Activated T-cell treated with anti-CD3 and anti-CD28 coated beads, Interleukin-2, amount 50 U/mL, for 48 hours (primary cell): Measurements from ENCODE around the gene OR9A2.
"Not testable (repeated sequence)": the region's sequence is repeated elsewhere in the genome, so short reads cannot be mapped to it uniquely, and the experiment has no call there.

Experiments
- DNase-seq, 2 experiments: peaks; one replicate each; pipeline ENCODE4 v3.0.0-alpha.2; 2020

The OR9A2 gene

DNA sequence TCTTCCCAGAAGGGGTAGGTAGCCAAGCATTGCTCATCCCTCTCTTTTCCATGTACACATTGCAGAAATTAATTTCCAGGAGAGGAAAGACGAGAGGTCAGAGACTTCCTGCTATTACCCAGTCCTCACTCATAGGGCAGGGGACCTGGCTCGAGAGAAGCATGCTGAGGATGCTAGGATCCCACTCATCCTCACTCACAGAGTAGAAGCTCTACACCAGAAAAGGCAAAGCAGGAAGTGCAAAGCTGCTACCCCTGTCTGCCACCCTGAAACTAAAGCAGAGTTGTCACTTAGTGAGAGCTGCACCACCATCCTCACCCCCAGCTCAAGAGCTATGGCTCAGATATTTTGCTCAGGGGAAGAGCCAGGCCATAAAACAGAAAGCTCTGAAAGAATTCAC lies 9.9 kb downstream of the OR9A2 start:
- no peak for DNase-seq

DNA sequence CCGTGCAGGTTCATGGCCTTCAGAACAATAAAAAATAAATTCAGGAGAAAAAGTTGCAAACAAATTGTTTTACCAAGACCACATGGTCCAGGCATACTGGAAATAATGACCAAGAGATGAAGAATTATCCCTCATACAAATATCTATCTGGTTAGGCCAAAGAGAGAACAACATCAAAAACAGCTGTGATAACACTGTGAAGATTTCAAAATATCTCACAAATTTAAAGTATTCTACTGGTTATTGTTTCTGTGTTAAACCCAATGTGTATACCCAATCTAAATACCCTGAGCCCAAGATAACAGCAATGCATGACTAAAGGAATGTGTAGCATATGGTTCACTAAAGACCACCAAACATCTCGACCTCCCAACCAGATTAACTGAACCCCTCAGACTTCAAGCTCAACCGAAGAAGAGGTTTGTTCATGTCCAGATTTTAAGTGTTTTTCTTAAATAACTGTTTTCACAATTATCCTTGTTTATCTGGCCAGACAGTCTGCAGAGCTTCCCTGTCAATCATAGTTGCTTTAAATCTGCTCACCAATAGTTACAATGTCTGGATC lies 10.9 kb downstream of the OR9A2 start:
- DNase-seq, result no peak

DNA sequence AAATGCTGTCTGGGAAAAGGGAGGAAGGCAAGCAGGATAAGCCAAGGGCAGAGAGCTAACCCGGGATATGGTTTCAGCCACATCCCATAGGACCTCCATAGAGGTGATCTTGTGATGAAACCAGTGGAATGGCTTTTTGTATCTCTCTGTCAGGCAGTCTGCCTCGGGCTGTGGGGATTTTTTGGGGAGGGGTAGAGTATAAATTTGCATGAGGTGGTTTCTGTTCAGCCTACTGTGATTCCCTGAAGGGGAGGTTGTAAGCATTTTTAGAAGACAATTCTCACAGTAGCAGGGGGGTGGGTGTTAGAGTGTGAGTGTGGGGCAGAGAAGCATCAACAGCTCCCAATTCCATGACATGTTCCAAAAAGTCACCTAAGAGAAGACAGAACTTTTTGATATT lies 11.8 kb downstream of the OR9A2 start:
- DNase-seq, result no peak

GRCh38 chr7:143013893-143014292 lies 13.0 kb downstream of the OR9A2 start:
- DNase-seq, result no peak

GRCh38 chr7:143013473-143013872 lies 13.5 kb downstream of the OR9A2 start:
- no peak for DNase-seq

GRCh38 chr7:143012409-143012808 lies 14.5 kb downstream of the OR9A2 start:
- no peak for DNase-seq

- no peak for DNase-seq
Measured at GRCh38 chr7:143012001-143012400, 14.9 kb downstream of the OR9A2 start.

DNA sequence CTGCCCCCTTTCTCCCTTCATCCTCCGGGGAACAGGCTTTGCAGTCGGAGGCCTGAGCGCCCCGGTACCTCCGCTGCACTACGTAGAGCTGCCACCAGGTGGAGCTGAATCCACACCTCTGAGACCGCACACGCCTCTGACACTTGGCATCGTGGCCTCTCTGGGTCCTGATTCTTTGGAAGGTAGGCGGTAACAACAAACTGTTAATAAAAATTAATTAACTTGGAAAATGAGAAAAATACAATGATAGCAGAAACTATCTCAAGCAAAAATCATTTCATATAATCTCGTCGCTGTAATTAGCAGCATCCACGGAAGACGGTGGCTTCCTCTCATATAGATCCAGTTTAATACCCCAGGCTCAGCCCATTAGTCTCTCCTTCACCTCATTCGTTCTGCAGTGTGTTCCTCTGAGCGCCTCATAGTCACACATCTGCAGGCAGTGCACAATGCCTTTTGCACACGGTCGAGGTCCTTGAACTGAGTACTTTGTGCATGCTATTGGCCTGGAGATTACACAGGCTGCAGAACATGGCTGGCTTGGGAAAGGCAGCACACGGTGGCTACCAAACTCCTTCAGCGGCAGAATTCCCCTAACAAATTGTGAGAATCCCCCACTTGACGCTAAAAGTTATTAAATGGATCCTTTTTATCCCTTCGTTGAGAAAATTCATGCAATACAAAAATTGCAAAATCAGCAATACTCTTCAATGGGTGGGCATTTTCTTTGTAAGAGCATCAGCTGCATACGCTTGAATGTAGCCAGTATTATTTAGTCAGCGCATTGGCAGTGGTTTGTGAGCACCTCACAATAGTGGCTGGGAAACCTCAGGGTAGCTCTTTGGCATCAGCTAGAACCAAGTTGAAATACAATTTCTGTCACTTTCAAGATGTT lies 18.7 kb downstream of the OR9A2 start:
- peak; percentile 89 to 91 for DNase-seq

DNA sequence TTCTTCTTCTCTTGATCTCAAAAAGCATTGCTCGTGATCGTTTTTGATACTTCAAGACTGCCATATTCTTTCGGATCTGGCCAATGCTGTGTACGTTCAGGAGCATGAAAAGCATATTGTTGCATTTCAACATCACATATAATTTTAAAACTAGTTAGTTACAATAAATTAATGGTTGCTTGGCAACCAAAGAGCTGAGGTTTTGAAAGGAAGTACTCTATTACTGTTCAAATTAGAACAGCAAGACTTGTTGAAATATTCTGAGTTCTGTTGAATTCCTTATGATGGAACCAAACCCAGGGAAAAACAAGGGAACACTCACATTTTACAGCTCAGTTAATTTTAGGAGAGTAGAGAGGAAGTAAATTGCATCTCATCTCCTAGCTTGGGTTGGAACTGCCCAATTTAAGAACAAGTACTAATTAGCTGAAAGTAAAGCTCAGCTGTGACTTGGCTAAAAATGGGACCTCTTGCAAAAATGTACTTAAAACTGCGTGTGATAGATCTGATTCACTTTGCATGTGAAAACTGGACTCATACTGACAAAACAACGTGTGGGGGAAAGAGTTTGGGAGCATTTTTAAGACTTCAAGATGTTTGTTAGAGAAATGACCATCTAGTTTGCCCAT lies 21.2 kb downstream of the OR9A2 start:
- no peak for DNase-seq

GRCh38 chr7:143003393-143004051 lies 23.4 kb downstream of the OR9A2 start:
- peak; percentile 36 for DNase-seq

DNA sequence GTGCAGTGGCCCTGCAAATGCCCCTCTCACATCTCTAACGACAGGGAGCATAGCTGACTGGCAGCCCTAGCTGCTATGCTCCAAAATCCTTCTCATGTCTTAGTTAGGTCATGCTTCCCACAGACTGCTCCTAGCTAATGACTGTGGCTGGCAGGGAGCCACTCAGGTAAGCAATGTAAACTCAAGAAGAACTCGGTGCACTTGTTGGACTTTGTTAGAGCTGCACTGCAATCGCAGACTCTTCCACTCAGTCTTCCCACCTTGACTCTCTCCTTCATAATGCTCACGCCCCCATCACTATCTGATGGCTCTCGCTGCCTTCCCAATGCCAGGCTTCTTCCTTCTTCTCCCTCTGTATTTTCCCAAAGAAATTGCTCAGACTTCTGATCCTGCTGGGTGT lies 24.0 kb downstream of the OR9A2 start:
- no peak for DNase-seq

DNA sequence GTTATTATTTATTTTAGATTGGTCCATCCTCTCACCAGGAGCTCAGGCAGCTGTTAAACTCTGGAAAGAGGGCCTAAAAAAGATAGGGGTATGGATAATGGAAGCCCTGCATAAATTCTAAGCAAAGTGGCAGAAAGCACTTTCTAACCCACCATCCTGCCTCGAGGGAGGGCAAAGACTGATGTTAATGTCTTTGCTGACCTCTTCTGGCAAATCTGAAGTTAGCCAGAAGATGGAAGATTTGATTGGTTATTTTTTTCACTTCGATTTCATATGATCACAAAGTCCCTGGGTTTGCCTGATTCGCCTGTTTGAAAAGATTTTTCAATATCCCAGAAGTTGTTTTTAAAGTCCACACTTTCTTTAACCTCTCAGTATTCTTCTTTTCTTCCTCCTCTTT lies 24.8 kb downstream of the OR9A2 start:
- DNase-seq, result no peak

DNA sequence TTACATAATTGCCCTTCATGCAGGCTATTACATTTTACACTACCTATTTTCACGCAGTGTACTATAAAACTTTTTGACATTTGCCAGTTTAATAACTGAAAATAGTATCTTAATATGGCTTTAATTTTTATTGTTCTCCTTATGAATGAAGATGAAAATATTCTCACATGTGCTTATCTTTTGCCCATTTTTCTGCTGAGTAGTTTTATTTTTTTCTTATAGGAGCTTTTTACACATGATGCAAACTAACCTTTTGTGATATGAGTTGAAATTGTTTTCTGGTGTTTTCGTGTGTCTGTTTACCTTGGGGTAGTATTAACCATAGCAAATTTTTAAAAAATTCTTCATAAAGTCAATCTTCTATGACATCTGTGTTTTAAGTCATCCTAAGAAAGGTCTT lies 26.3 kb downstream of the OR9A2 start:
- no peak for DNase-seq

DNA sequence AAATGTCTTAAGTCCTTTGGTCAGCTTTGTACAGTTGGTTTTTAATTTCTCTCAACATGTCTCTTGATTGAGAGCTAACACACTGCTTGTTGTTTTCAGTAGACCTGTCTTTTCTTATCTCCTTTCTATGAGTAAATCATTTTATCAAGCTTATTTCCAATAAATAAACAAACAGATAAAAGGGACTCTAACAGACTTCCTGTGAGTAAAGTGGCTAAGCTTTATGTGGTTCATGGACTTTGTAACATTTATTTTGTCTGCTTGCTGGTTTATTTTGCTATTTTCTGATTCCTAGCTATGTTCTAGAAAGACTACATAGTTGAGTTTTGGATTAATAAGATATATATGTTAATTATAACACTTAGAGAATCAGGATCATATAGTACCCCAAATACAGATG lies 27.1 kb downstream of the OR9A2 start:
- DNase-seq, result no peak

- DNase-seq, result no peak
Measured at GRCh38 chr7:142998966-142999365, 28.0 kb downstream of the OR9A2 start.

DNA sequence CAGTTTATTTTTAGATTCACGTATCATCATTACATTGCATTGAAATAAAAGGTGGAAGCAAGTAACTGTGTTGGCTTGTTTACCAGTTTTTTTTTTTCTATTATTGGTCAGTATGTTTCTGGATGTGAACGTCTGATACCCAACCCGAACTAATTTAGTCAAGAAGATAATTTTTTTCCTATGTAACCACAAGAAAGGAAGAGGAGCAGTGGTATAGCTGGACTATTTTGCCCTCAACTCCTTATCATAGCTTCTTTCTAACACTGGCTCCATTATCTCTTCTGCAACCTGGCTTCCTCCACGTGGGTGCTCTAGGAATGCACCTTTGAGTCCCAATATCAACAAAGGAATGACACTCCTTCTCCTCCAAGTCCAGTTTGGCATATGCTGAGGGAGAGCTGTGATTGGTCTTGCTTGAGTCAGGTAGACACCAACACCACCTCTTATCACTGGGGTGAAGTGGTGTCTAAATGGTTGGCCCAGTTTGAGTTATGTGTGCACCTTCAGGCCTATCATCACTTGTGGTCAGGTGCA lies 29.4 kb downstream of the OR9A2 start:
- no peak for DNase-seq

DNA sequence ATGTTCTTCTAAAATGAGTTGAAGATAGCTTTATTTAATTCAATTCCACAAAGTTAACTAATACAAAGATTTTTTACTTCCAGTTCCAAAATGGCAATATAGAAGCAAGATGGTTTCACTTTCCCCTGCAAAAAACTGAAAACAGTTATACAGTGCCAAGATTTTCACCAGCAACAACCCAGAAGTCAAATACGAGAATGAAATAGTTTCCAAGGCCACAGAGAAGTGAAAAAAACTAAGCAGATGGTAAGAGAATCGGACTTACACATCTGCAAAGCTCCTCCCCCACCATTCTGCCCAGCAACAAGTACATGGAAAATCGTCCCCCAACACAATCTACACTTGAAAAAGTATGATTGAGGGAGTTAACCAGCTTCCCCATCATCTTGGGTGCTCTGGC lies 34.5 kb downstream of the OR9A2 start:
- DNase-seq, result no peak

GRCh38 chr7:142984297-142984696 lies 42.6 kb downstream of the OR9A2 start:
- DNase-seq, result no peak

DNA sequence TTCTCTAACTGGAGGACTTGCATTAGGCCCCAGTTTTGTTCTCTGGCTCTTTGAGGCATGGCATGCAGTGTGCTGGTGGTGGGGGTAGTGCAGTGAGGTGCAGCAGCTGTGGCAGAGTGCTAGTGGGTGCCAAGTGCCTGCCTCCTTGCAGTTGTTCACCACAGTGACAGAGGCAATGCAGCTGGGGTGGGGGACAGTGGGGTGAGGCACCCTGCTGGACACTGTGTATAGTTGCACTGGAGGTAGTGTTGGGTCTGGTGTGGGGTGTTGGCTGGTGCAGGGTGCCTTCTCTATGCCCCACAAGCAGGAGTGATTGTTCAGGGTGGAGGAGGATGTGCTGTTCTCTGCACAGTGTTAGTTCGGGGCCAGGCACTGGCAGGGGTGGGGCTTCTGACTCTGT lies 43.1 kb downstream of the OR9A2 start:
- no peak for DNase-seq

DNA sequence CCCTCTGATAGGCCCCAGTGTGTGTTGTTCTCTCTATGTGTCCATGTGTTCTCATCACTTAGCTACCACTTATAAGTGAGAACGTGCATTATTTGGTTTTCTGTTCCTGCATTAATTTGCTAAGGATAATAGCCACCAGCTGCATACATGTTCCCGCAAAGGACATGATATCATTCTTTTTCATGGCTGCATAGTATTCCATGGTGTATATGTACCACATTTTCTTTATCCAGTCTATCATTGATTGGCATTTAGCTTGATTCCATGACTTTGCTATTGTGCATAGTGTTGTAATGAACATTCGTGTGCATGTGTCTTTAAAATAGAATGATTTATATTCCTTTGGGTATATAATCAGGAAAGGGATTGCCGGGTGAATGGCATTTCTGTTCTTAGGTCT lies 48.5 kb downstream of the OR9A2 start:
- DNase-seq, result not testable (repeated sequence)
